GM13976 (cell line): Measurements from ENCODE around the gene DBT.

Experiments
- DNase-seq: peaks from one replicate; pipeline ENCODE4 v3.0.0; 2012; ENCODE audit warnings: low spot score
- in situ Hi-C: fragments of 300-500 bp; cut with MboI; formaldehyde crosslinking; loops from one replicate; pipeline ENCODE4 v1.12.0; 2022; ENCODE audit warnings: low sequenced_read_pairs, mixed read lengths, inconsistent platforms; ENCODE audit not compliant: unreplicated experiment
- TF ChIP-seq, protein P1 (sequence below): IDR thresholded peaks from 2 replicates; pipeline ENCODE4 v1.5.1; 2012; ENCODE audit warnings: borderline replicate concordance, mild to moderate bottlenecking; ENCODE audit not compliant: insufficient read depth; ENCODE audit errors: extremely low read depth, missing control alignments, control extremely low read depth

Gene DBT

DNA sequence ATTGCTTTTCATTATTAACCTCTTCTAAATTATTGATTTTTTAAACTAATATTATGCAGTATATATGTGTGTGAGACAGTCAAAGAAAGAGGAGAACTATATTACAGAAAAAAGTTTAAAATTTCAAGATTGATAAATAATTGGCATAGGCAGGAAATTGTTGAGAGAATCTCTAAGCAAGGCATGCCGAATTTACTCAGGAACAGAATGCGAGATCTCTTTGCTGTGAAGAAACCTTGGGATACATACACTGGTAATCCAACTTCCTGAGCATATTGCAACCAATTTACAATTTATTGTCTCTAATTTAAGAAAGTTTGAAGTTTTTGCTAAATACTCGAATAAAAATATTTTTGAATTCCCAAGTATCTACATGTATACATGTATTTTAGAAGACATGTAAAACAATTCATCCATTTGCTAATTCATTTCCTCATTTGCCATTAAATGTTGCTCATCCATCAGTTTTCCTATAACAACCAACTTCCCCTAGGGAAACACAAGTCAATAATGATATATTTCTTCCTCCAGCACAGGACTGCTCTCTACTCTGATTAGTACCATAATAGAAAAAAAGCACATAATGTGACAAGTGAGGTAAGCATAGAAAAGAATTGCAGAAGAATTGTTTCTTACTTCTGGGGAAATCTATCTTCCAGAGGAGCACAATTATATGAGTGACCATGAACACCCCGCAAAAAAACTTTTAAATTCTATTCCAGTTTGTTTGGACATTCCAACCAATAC is 72.2 kb downstream of the DBT start:
- DNase-seq = no peak
- TF ChIP-seq, protein P1, sequence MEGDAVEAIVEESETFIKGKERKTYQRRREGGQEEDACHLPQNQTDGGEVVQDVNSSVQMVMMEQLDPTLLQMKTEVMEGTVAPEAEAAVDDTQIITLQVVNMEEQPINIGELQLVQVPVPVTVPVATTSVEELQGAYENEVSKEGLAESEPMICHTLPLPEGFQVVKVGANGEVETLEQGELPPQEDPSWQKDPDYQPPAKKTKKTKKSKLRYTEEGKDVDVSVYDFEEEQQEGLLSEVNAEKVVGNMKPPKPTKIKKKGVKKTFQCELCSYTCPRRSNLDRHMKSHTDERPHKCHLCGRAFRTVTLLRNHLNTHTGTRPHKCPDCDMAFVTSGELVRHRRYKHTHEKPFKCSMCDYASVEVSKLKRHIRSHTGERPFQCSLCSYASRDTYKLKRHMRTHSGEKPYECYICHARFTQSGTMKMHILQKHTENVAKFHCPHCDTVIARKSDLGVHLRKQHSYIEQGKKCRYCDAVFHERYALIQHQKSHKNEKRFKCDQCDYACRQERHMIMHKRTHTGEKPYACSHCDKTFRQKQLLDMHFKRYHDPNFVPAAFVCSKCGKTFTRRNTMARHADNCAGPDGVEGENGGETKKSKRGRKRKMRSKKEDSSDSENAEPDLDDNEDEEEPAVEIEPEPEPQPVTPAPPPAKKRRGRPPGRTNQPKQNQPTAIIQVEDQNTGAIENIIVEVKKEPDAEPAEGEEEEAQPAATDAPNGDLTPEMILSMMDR = no peak
- in situ Hi-C loops = no loop called here

DNA sequence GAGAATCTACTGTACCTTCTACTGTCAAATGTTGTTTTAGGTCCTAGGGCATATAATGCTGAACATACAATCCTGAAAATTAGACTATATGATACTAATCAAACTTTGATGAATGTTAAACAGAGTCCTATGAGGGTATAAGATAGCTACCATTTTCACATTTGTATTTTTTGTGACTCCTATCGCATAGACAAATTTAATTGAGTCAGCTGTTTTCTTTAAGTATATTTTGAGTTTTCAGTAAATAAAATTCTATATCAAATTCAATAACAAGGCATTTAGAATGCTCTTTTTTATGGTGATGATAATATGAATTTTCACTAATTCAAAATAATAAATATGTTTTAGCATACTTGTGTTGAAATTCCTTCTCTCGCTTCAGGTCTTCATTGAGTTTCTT is 81.6 kb downstream of the DBT start:
- TF ChIP-seq, protein P1 = no peak
- no peak for DNase-seq
- in situ Hi-C loops = no loop called here

DNA sequence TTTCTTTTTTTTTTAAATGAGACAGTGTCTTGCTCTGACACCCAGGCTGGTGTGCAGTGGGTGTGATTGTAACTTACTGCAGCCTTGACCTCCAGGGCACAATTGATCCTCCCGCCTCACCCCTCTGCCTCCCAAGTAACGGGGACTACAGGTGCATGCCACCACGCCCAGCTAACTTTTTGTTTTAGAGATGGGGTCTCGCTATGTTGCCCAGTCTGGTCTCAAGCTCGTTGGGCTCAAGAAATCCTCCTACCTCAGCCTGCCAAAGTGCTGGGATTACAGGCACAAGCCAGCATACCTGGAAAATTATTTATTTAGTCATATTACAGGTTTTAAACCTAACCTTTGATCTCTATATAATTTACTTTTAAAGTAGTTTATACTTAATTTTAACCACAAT is 84.9 kb downstream of the DBT start:
- TF ChIP-seq, protein P1 = no peak
- in situ Hi-C loops = no loop called here
- DNase-seq = no peak

DNA sequence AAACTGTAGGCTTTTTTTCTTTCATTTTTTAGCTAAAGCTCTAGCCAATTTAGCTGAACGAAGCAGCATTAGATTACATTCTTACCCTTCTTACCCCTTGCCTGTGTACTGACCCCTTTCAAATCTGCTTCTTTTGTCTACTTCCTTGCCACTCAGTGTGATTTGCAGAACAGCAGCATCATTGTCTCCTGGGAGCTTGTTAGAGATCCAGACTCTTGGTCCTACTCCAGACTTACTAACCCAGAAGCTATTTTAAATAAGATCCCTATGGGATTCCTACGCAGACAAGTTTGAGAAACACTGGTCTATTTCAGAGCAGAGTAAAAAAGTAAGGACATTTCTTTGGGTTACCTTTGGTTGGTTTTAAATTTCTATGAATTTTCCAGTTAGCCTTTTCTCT is 85.4 kb downstream of the DBT start:
- TF ChIP-seq, protein P1 = no peak
- no peak for DNase-seq

DNA sequence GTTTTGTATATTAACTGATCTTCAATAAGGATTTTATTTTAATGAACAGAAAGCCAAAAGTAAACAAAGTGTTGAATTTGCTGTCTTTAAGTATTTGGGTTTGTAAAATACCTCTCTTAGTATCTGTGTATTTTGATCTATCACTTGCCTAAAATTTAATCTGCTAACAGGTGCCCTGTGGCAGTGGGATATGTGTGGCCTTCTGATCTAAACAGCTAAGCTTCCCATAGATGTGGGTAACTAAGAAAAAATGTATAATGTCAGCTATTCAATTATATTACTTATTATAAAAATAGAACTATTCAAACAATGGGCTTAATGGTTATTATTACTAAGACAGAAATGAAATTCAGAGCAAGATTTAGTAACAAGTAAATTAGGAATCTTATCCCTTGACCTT is 86.8 kb downstream of the DBT start:
- TF ChIP-seq, protein P1 = no peak
- no peak for DNase-seq
- in situ Hi-C loops = no loop called here

More for the DNA sequence above, 85.4 kb downstream of the DBT start:
- in situ Hi-C loops = no loop called here

DNA sequence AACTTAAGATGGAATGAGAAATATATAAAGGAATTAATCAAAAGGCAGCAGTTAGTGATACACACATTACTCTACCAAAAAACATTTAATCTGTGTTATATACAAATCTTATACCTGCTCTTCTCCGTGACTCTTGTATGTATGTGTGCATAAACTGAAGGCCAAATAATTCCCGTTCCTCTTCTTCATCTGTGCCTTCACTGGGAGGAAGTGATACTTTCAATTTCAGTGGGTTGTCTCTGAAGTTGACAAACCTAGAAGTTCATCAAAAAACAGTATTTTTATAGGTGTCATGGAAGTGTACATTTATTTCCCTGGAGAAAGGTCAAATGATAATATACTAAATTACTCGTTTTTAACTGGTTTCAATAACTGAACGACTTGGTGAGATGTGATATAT is 97.4 kb downstream of the DBT start:
- DNase-seq = peak; percentile 33
- TF ChIP-seq, protein P1 = no peak
- in situ Hi-C loops = no loop called here
